Choroid plexus epithelial cell (primary cell): ENCODE data around the gene SYTL3.
A peak's percentile ranks its signal among the peaks of the same experiment; 100 is the strongest.
"Not testable (repeated sequence)": the region's sequence is repeated elsewhere in the genome, so short reads cannot be mapped to it uniquely, and the experiment has no call there.

Source experiments
- DNase-seq: peaks from one replicate; pipeline ENCODE4 v3.0.0-alpha.2; 2010; ENCODE audit warnings: low read depth
- H3K4me3 ChIP-seq: 2 replicates; pipeline ENCODE4 v1.5.1; 2011; ENCODE audit warnings: low read depth, mild to moderate bottlenecking, control low read depth, low read length, moderate library complexity
- CTCF ChIP-seq: conservative IDR thresholded peaks from 2 replicates; pipeline ENCODE4 v1.5.1; 2011; ENCODE audit warnings: low read depth, mild to moderate bottlenecking, control low read depth, inconsistent platforms, low read length, moderate library complexity

SYTL3 gene

GRCh38 chr6:158655569-158656450 lies 6.0 kb downstream of the SYTL3 start:
- no peak for TF ChIP-seq CTCF
- H3K4me3 ChIP-seq = no peak overlapping the region
- no peak for DNase-seq

GRCh38 chr6:158656986-158657385 lies 7.1 kb downstream of the SYTL3 start:
- not testable (repeated sequence) for H3K4me3 ChIP-seq, DNase-seq

- peak; percentile 51 for DNase-seq
- H3K4me3 ChIP-seq = no peak overlapping the region
- TF ChIP-seq CTCF = peak; percentile 80
Measured at GRCh38 chr6:158660333-158660754, 10.5 kb downstream of the SYTL3 start.

GRCh38 chr6:158661156-158661685 lies 11.4 kb downstream of the SYTL3 start:
- TF ChIP-seq CTCF = no peak
- DNase-seq = no peak
- H3K4me3 ChIP-seq = no peak overlapping the region

DNA sequence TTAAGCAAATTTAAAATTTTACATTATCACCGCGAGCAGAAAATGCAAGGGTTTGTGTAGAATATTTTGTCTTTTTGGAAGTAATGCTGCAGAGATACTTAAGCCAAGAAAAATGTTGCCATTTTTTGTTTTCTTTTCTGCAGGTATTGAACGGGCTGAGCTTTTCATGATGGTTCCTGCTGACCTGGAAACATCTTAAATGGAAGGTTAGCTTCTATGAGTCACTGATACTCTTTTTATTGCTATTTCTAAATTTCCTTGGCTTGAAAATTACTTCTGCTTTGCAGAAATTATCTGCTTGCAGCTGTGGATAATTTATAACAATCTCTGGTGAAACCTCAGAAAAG lies 12.7 kb downstream of the SYTL3 start:
- no peak for DNase-seq
- H3K4me3 ChIP-seq = no peak overlapping the region

DNA sequence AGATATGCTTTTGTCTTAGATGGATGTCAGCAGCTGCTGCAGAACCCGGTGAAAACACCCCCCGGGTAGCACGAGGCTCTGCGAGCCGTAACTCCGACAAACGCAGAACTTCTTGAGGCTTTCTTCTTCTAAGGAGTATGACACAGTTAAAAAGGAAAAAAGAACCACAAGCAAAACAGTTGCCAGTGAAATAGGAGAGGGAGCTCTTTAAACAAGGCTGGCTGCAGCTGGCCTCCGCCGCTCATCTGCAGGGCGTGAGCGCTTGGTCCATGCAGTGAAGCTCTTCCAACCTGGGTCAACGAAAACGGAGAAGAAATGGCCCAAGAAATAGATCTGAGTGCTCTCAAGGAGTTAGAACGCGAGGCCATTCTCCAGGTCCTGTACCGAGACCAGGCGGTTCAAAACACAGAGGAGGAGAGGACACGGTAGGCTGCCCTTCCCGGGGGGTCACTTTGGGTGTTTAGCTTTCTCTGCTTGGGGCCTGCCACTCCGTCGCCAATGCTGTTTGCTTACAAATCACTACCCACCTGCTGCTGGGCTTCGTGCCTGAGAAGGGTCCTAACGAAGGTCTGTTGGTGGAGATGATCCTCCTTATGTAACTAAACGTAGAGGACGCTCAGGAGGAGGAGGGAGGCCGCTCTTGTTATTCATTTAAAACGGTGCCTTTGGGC lies 13.2 kb downstream of the SYTL3 start:
- DNase-seq = peak; percentile 75
- no peak for TF ChIP-seq CTCF
- H3K4me3 ChIP-seq = peak overlapping the region; percentile 23

More for the DNA sequence above, 12.7 kb downstream of the SYTL3 start:
- no peak for TF ChIP-seq CTCF

GRCh38 chr6:158663625-158664165 lies 13.8 kb downstream of the SYTL3 start:
- no peak for DNase-seq
- no peak overlapping the region for H3K4me3 ChIP-seq

More at GRCh38 chr6:158663625-158664165, 13.8 kb downstream of the SYTL3 start:
- no peak for TF ChIP-seq CTCF
